ENCODE measurements around the gene CCND1. TPM values are rescaled to one million over a fixed set of nuclear protein-coding genes. Genes with fewer than 3 reads are reported as not detected.

Gene CCND1
- total and polyA plus RNA-seq, 9 of the 15 experiments (the other 6 are each of a cell fraction or from before 2014, with no cell fraction given), result 0.04 to 23.3 (median 3.8) TPM

- TF ChIP-seq PCBP2 (IDR thresholded peaks at IDR 0.05; ENCODE audit: low read depth, low read length, poor library complexity, severe bottlenecking) (no peak), DPF2 (IDR thresholded peaks at IDR 0.05) (peak; percentile 72), ZFP36 (IDR thresholded peaks at IDR 0.05; ENCODE audit: low read depth, low read length, partially characterized antibody) (peak; percentile 32), EP300 (IDR thresholded peaks at IDR 0.05; ENCODE audit: low read length) (peak; percentile 25; the same call in 1 of the 2 replicates), ZNF431 (CRISPR knock-in tag; IDR thresholded peaks at IDR 0.05) (no peak), CXXC5 (CRISPR knock-in tag; IDR thresholded peaks at IDR 0.05) (peak; percentile 33), U2AF2 (optimal IDR thresholded peaks at IDR 0.05; ENCODE audit: low read depth, low read length) (no peak), CBFB (CRISPR knock-in tag; IDR thresholded peaks at IDR 0.05) (no peak), JUND (IDR thresholded peaks at IDR 0.05; ENCODE audit: borderline replicate concordance, low read depth, low read length) (peak; percentile 40; the same call in 1 of the 2 replicates), JUND (tag; IDR thresholded peaks at IDR 0.05; ENCODE audit: borderline replicate concordance, low read depth, low read length) (no peak; the same call in 2 of the 3 replicates), MYNN (IDR thresholded peaks at IDR 0.05) (0 out of 2 replicates have a peak, but pooled peaks have one; percentile 15), MYNN (CRISPR knock-in tag; IDR thresholded peaks at IDR 0.05) (no peak), PHF20 (IDR thresholded peaks at IDR 0.05; ENCODE audit: partially characterized antibody) (no peak), ARID2 (IDR thresholded peaks at IDR 0.05) (no peak), CTBP1 (IDR thresholded peaks at IDR 0.05; ENCODE audit: borderline replicate concordance) (peak; percentile 81; the same call in 1 of the 2 replicates), RBM34 (IDR thresholded peaks at IDR 0.05; ENCODE audit: borderline replicate concordance, insufficient read depth, low read length) (no peak)
Measured at GRCh38 chr11:69700278-69701140, 59.6 kb downstream of the CCND1 start (continued).
